Body of pancreas (tissue), 4 donors: ENCODE results near the gene CYP11A1. TPM values are rescaled to one million over a fixed set of nuclear protein-coding genes. Genes with fewer than 3 reads are reported as not detected.

Source experiments
- ATAC-seq: fragments of 150-250 bp; one replicate; pipeline ENCODE4 v1.9.1; 2016
- DNase-seq, 4 donors: peaks; one replicate each; pipeline ENCODE4 v3.0.0-alpha.2; 2019
- H3K27ac ChIP-seq, 4 donors: fragments of 200-600 bp; sonication (generic); 1 replicate in 3 of 4; 2 replicates in 1 of 4; pipeline versions ENCODE4 v1.5.1 to v1.6.1; 2016 to 2019; ENCODE audit warnings: mild to moderate bottlenecking in 1 of 4, mixed read lengths in 1 of 4, moderate library complexity in 1 of 4
- H3K27me3 ChIP-seq, 2 donors: fragments of 200-600 bp; sonication (generic); one replicate each; pipeline ENCODE4 v1.6.0; 2016; ENCODE audit warnings: mild to moderate bottlenecking in 1 of 2
- H3K36me3 ChIP-seq, 2 donors: fragments of 200-600 bp; sonication (generic); replicated peaks in 1 of 2; 2 replicates each; pipeline ENCODE4 v1.5.1; 2016; ENCODE audit warnings: low read depth in 2 of 2; ENCODE audit not compliant: insufficient read depth in 1 of 2
- H3K4me1 ChIP-seq: fragments of 200-600 bp; sonication (generic); one replicate; pipeline ENCODE4 v1.6.0; 2016
- H3K4me3 ChIP-seq, 2 donors: fragments of 200-600 bp; sonication (generic); 1 replicate in 1 of 2; 2 replicates in 1 of 2; pipeline ENCODE4 v1.5.1; 2016 to 2019
- H3K9me3 ChIP-seq, 3 donors: fragments of 200-600 bp; sonication (generic); 1 replicate in 2 of 3; 2 replicates in 1 of 3; pipeline ENCODE4 v1.5.1; 2016
- POLR2A ChIP-seq, 3 donors: fragments of 450-650 bp; IDR thresholded peaks; one replicate each; pipeline ENCODE4 v1.6.1; 2016; ENCODE audit warnings: antibody characterized with exemption in 3 of 3, mild to moderate bottlenecking in 2 of 3
- WGBS, 2 donors: methylation state at CpG; one replicate each; pipeline ENCODE4 v1.1.5; 2017; 5-methylcytosine and 5-hydroxymethylcytosine counted together
- intact Hi-C: fragments of 100-400 bp; cut with DNase I; formaldehyde crosslinking; loops from one replicate; pipeline ENCODE4 v1.15.1; 2023
- total RNA-seq, 2 donors: library from RNA; depleted of rRNA; stranded (reverse); fragments of >200 nt; gene quantifications; one replicate each; pipeline ENCODE4 v1.1.0, GENCODE V29; 2016
- TF ChIP-seq, protein P1 (sequence below), 7 experiments: fragments of 450-650 bp in 4 of 7; fragments of 200-600 bp in 3 of 7; sonication (generic) in 3 of 7; IDR thresholded peaks; one replicate each; pipeline ENCODE4 v1.5.1; 2016 to 2019; ENCODE audit warnings: antibody characterized with exemption in 7 of 7

Gene CYP11A1
- total RNA-seq, 2 donors from 2014 or later: 0.26 to 0.99 TPM

DNA sequence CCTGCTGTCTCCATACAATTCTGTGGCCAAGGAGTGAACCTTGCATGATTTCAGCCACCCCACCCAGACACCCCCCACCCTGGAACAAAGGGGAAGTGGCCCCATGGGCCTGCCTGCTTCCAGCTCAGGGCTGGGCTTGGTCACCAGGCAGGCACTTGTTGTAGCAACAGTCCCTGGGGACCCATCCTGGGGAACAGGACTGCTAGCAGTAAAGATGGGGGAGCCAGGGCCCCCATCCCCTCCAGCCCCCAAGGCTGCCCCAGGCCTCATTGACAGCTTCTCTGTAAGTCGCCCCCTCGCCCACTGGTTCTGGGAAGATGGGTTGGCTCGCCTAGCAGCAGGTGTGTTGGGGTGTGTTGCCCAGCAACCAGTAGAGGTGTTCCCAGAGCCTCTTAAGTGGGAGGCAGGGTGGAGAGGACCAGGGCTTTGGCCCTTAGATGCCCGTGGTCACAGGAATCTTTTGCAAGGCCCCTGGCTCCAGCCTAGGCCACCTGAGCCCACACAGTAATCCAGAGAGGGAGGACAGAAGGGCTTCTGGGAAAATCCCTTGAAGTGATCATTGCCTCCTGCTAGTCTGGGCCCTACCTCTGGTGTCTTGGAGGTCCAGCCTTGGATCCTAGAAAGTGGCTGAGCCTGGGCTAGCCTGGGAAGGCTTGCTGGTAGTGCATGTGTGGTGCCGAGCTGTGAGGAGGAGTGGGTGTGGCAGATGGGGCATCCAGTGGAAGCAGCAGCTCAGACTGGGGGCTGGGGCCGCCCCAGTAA, 48.9 kb downstream of the CYP11A1 start:
- H3K36me3 ChIP-seq: no peaks in the 10 kb centered on the region
- H3K27me3 ChIP-seq: no peaks in the 10 kb centered on the region
- peaks cover 16% of the 10 kb centered on the region for H3K4me1 ChIP-seq
- 73 to 91% methylated on average over 4 to 6 of the region's 6 CpGs for WGBS, 2 donors
- no peaks in the 10 kb centered on the region for H3K9me3 ChIP-seq
- DNase-seq (peak in 1 of 4 donors; percentile 17), ATAC-seq (no peak)
- intact Hi-C loops: no loop called here
- H3K4me3 ChIP-seq: no peak overlapping the region
- H3K27ac ChIP-seq: peak overlapping the region in 2 of 4 donors; percentile 18 to 57
- no peak for TF ChIP-seq POLR2A (IDR thresholded peaks at IDR 0.05)
- TF ChIP-seq, protein P1, sequence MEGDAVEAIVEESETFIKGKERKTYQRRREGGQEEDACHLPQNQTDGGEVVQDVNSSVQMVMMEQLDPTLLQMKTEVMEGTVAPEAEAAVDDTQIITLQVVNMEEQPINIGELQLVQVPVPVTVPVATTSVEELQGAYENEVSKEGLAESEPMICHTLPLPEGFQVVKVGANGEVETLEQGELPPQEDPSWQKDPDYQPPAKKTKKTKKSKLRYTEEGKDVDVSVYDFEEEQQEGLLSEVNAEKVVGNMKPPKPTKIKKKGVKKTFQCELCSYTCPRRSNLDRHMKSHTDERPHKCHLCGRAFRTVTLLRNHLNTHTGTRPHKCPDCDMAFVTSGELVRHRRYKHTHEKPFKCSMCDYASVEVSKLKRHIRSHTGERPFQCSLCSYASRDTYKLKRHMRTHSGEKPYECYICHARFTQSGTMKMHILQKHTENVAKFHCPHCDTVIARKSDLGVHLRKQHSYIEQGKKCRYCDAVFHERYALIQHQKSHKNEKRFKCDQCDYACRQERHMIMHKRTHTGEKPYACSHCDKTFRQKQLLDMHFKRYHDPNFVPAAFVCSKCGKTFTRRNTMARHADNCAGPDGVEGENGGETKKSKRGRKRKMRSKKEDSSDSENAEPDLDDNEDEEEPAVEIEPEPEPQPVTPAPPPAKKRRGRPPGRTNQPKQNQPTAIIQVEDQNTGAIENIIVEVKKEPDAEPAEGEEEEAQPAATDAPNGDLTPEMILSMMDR (IDR thresholded peaks at IDR 0.05): no peak

DNA sequence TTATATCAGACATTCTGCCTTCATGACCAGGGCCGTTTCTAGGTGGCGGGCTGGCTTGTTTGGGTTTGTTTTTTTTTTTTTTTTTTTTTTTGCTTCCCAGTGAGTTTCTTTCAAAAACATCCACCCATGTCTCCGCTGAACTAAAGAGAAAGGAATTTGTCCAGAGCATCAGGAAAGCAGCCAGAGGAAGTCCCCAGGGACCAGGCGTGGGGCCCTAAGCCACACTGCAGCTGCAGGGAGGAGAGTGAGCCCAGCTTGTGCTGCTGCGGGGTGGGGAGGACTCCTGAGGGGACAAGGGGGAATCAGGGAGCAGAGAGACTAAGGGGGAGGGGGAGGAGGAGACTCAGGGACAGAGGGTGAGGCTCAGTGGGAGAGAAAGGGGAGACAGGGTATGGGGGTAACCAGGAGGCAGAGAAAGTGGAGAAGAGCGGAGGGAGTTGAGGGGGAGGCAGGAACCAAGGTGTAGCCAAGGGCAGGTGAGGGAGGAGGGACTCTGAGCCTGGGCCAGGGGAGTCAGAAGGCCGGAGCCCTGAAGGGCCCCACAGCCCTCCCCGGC, 49.5 kb downstream of the CYP11A1 start:
- no peak overlapping the region for H3K4me3 ChIP-seq
- no peaks in the 10 kb centered on the region for H3K36me3 ChIP-seq
- TF ChIP-seq, protein P1 (IDR thresholded peaks at IDR 0.05): no peak
- TF ChIP-seq POLR2A (IDR thresholded peaks at IDR 0.05): no peak
- intact Hi-C loops: no loop called here
- H3K27me3 ChIP-seq: no peaks in the 10 kb centered on the region
- ATAC-seq (peak; percentile 53), DNase-seq (peak; percentile 41 to 68 (median 57))
- 38 to 43% methylated on average over 8 of the region's 8 CpGs for WGBS, 2 donors
- peaks cover 16% of the 10 kb centered on the region for H3K4me1 ChIP-seq
- peak overlapping the region in 2 of 4 donors; percentile 18 to 57 for H3K27ac ChIP-seq
- no peaks in the 10 kb centered on the region for H3K9me3 ChIP-seq

DNA sequence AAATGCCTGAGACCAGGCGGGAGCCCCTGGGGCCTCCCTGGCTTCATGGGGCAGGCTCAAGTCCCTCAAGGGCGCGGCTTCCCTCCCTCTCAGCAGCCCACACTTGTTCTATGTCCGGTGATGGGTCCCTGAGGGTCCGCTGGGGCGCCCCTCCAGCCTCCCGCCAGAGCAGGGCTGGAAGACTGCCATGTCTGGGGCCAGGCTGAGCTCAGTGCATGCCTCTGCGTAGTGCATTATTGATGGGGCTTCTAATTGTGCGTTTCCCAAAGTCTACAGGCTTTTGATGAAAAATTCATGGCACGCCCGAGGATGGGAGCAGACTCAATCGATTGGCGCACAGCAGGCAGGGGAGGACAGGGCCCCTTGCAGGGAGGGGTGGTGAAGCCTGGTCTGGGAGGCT, 51.3 kb downstream of the CYP11A1 start:
- TF ChIP-seq POLR2A (IDR thresholded peaks at IDR 0.05): no peak
- TF ChIP-seq, protein P1 (IDR thresholded peaks at IDR 0.05): no peak
- H3K9me3 ChIP-seq: no peaks in the 10 kb centered on the region
- no peak overlapping the region for H3K27ac ChIP-seq
- H3K4me3 ChIP-seq: no peak overlapping the region
- no peaks in the 10 kb centered on the region for H3K27me3 ChIP-seq
- H3K36me3 ChIP-seq: no peaks in the 10 kb centered on the region
- peaks cover 16% of the 10 kb centered on the region for H3K4me1 ChIP-seq
- DNase-seq (no peak), ATAC-seq (no peak)
- 54 to 64% methylated on average over 9 to 12 of the region's 13 CpGs for WGBS, 2 donors
- intact Hi-C loops: no loop called here

DNA sequence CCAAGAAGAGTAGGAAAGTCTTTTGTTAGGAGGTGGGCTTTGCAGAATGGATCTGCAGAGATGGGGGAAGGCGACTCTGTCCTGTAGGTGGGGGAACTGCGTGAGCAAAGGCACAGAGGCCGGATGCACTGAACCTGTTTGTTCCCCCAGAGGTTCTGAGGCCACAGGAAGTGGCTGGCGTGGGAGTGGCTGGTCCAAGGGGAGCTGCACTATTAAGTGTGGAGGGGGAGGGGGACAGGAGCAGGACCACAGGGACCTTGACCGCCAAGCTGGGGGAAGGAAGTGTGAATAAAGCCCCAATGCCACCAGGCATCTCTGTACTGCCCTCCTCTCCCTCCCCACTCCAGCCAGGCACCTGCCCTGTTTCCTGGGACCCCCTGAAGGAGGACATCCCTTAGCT, 51.8 kb downstream of the CYP11A1 start:
- intact Hi-C loops: no loop called here
- no peak overlapping the region for H3K27ac ChIP-seq
- DNase-seq: no peak

More for the DNA sequence above, 51.8 kb downstream of the CYP11A1 start:
- TF ChIP-seq, protein P1 (IDR thresholded peaks at IDR 0.05): no peak
- TF ChIP-seq POLR2A (IDR thresholded peaks at IDR 0.05): no peak
- Histone ChIP-seq H3K9me3 (no peaks in the 10 kb centered on the region), H3K36me3 (no peaks in the 10 kb centered on the region), H3K27me3 (no peaks in the 10 kb centered on the region), H3K4me1 (peaks cover 16% of the 10 kb centered on the region), H3K4me3 (no peak overlapping the region)
- WGBS, 2 donors: 57 to 62% methylated on average over 5 of the region's 5 CpGs
- ATAC-seq: no peak
